H1 (cell line): ENCODE results near the gene FRMD6. TPM values are rescaled to one million over a fixed set of nuclear protein-coding genes. Genes with fewer than 3 reads are reported as not detected.

ENCODE experiments used
- CTCF ChIA-PET: fragments of 300-600 bp; sonication (Branson Sonifier 250); formaldehyde crosslinking; loops from one replicate; lab custom pipeline; 2021; ENCODE audit not compliant: partially characterized antibody; lab: Charles Lee
- POLR2A ChIA-PET: fragments of 300-600 bp; sonication (Branson Sonifier 250); formaldehyde crosslinking; loops from one replicate; lab custom pipeline; 2021; ENCODE audit warnings: inconsistent platforms; ENCODE audit not compliant: partially characterized antibody; lab: Charles Lee
- DNase-seq, 2 experiments: peaks; one replicate each; pipeline versions ENCODE4 v3.0.0 to v3.0.0-alpha.2; 2010 to 2022; ENCODE audit warnings: low spot score in 2 of 2, low read depth in 1 of 2, mixed read lengths in 1 of 2
- FAIRE-seq: peaks from 2 replicates; lab custom pipeline; 2011; peaks lifted over from hg19 to GRCh38; lab: Jason Lieb, UNC
- H2AFZ ChIP-seq: 2 replicates; pipeline ENCODE4 v1.8.1; 2012; ENCODE audit warnings: low read length, inconsistent platforms
- H2AK5ac ChIP-seq: 2 replicates; pipeline ENCODE4 v1.6.1; 2013; ENCODE audit warnings: low read depth, low read length
- H2BK120ac ChIP-seq: replicated peaks from 2 replicates; pipeline ENCODE3; 2013; ENCODE audit warnings: low read depth, low read length, inconsistent platforms
- H2BK12ac ChIP-seq: 2 replicates; pipeline ENCODE4 v1.6.1; 2013; ENCODE audit warnings: low read depth, low read length
- H2BK15ac ChIP-seq: 2 replicates; pipeline ENCODE4 v1.6.1; 2013; ENCODE audit warnings: low read length
- H2BK20ac ChIP-seq: 2 replicates; pipeline ENCODE4 v1.6.1; 2013; ENCODE audit warnings: low read length
- H2BK5ac ChIP-seq: 2 replicates; pipeline ENCODE4 v1.6.1; 2013; ENCODE audit warnings: low read depth, low read length
- H3K14ac ChIP-seq: 2 replicates; pipeline ENCODE4 v1.6.1; 2013; ENCODE audit warnings: inconsistent platforms; ENCODE audit not compliant: insufficient read length
- H3K18ac ChIP-seq: 2 replicates; pipeline ENCODE4 v1.6.1; 2013; ENCODE audit warnings: low read length; ENCODE audit errors: extremely low read depth
- H3K23ac ChIP-seq: 2 replicates; pipeline ENCODE4 v1.6.1; 2013; ENCODE audit warnings: inconsistent platforms; ENCODE audit not compliant: insufficient read length
- H3K23me2 ChIP-seq: 2 replicates; pipeline ENCODE4 v1.6.1; 2013; ENCODE audit warnings: low read depth, low read length
- H3K27ac ChIP-seq: 2 replicates; pipeline ENCODE4 v1.6.1; 2011; ENCODE audit warnings: low read depth, low read length, inconsistent platforms
- H3K27me3 ChIP-seq, 4 experiments: replicated peaks in 1 of 4; 1 replicate in 1 of 4; 2 replicates in 3 of 4; pipeline versions ENCODE4 v1.6.1 to v1.8.1; 2011 to 2013; ENCODE audit warnings: low read length in 3 of 4, mild to moderate bottlenecking in 3 of 4, inconsistent platforms in 2 of 4, mixed read lengths in 2 of 4, moderate library complexity in 1 of 4; ENCODE audit not compliant: control insufficient read depth in 3 of 4, insufficient read depth in 3 of 4; ENCODE audit errors: extremely low read depth in 1 of 4
- H3K36me3 ChIP-seq, 4 experiments: 2 replicates each; pipeline versions ENCODE4 v1.6.1 to v1.8.1; 2011 to 2013; ENCODE audit warnings: mild to moderate bottlenecking in 4 of 4, low read length in 3 of 4, moderate library complexity in 2 of 4, control low read depth in 1 of 4, inconsistent platforms in 1 of 4; ENCODE audit not compliant: insufficient read depth in 4 of 4, control insufficient read depth in 2 of 4
- H3K4ac ChIP-seq: replicated peaks from 2 replicates; pipeline ENCODE3; 2013; ENCODE audit warnings: low read length, low read depth, mixed read lengths, inconsistent platforms; ENCODE audit not compliant: insufficient read length
- H3K4me1 ChIP-seq, 4 experiments: replicated peaks in 1 of 4; 1 replicate in 1 of 4; 2 replicates in 3 of 4; pipeline versions ENCODE4 v1.6.1 to v1.8.1; 2011 to 2013; ENCODE audit warnings: low read length in 3 of 4, inconsistent platforms in 2 of 4, mixed read lengths in 1 of 4; ENCODE audit not compliant: insufficient read depth in 4 of 4, control insufficient read depth in 3 of 4
- H3K4me2 ChIP-seq, 2 experiments: 2 replicates each; pipeline versions ENCODE4 v1.6.1 to v1.8.1; 2011 to 2013; ENCODE audit warnings: low read depth in 2 of 2, low read length in 2 of 2, control low read depth in 1 of 2, inconsistent platforms in 1 of 2, mild to moderate bottlenecking in 1 of 2; ENCODE audit not compliant: insufficient read depth in 1 of 2
- H3K4me3 ChIP-seq, 4 experiments: fragments of 200-600, 300-600 bp in 1 of 4; sonication (generic), shearing (Covaris generic), sonication (Bioruptor Twin) in 1 of 4; 2 replicates each; pipeline versions ENCODE4 v1.5.1 to v1.8.1; 2011 to 2016; ENCODE audit warnings: low read length in 4 of 4, low read depth in 3 of 4, control low read depth in 2 of 4, inconsistent platforms in 2 of 4, mild to moderate bottlenecking in 2 of 4, mixed read lengths in 1 of 4, moderate library complexity in 1 of 4; ENCODE audit not compliant: insufficient read depth in 2 of 4; ENCODE audit errors: extremely low read depth in 1 of 4
- H3K56ac ChIP-seq: replicated peaks from 2 replicates; pipeline ENCODE3; 2013; ENCODE audit warnings: low read depth, mild to moderate bottlenecking, mixed read lengths, low read length, inconsistent platforms; ENCODE audit not compliant: insufficient read length
- H3K79me1 ChIP-seq: 2 replicates; pipeline ENCODE4 v1.6.1; 2013; ENCODE audit warnings: low read depth, low read length, control low read depth
- H3K79me2 ChIP-seq, 2 experiments: 2 replicates each; pipeline versions ENCODE4 v1.6.1 to v1.8.1; 2012 to 2013; ENCODE audit warnings: low read length in 2 of 2, mild to moderate bottlenecking in 2 of 2, inconsistent platforms in 1 of 2; ENCODE audit not compliant: insufficient read depth in 2 of 2, control insufficient read depth in 1 of 2
- H3K9ac ChIP-seq, 4 experiments: replicated peaks in 1 of 4; 1 replicate in 1 of 4; 2 replicates in 3 of 4; pipeline versions ENCODE4 v1.6.1 to v1.8.1; 2011 to 2013; ENCODE audit warnings: low read depth in 3 of 4, low read length in 3 of 4, control low read depth in 2 of 4, mild to moderate bottlenecking in 2 of 4, moderate library complexity in 2 of 4, inconsistent platforms in 1 of 4; ENCODE audit errors: extremely low read depth in 1 of 4
- H3K9me3 ChIP-seq, 2 experiments: 2 replicates each; pipeline versions ENCODE4 v1.6.1 to v1.8.1; 2012 to 2013; ENCODE audit warnings: mild to moderate bottlenecking in 2 of 2, moderate library complexity in 2 of 2, control low read depth in 1 of 2, inconsistent platforms in 1 of 2, low read depth in 1 of 2, low read length in 1 of 2, mixed read lengths in 1 of 2; ENCODE audit not compliant: insufficient read depth in 2 of 2
- H4K20me1 ChIP-seq, 2 experiments: replicated peaks in 1 of 2; 2 replicates each; pipeline versions ENCODE3 to v1.8.1; 2011 to 2013; ENCODE audit warnings: inconsistent platforms in 2 of 2, low read length in 2 of 2, mild to moderate bottlenecking in 1 of 2; ENCODE audit not compliant: insufficient read depth in 2 of 2, control insufficient read depth in 1 of 2
- H4K5ac ChIP-seq: 2 replicates; pipeline ENCODE4 v1.6.1; 2013; ENCODE audit warnings: low read length, low read depth, mixed read lengths, inconsistent platforms; ENCODE audit not compliant: insufficient read length
- H4K8ac ChIP-seq: 2 replicates; pipeline ENCODE4 v1.8.0; 2013; ENCODE audit warnings: mild to moderate bottlenecking, moderate library complexity, low read length, inconsistent platforms; ENCODE audit not compliant: insufficient read depth; ENCODE audit errors: extremely low read depth
- H4K91ac ChIP-seq: replicated peaks from 2 replicates; pipeline ENCODE3; 2013; ENCODE audit warnings: low read length, mixed read lengths, inconsistent platforms; ENCODE audit not compliant: insufficient read length
- BRCA1 ChIP-seq: IDR thresholded peaks from 2 replicates; pipeline ENCODE4 v1.6.1; 2012; ENCODE audit warnings: low read depth, low read length, improper control_type of control experiment
- CREB1 ChIP-seq: IDR thresholded peaks from 2 replicates; pipeline ENCODE4 v1.6.1; 2012; ENCODE audit warnings: inconsistent platforms
- E2F6 ChIP-seq: IDR thresholded peaks from 2 replicates; pipeline ENCODE4 v1.6.1; 2012; ENCODE audit warnings: inconsistent platforms
- EGR1 ChIP-seq: IDR thresholded peaks from 2 replicates; pipeline ENCODE4 v1.6.1; 2011; ENCODE audit warnings: low read depth, low read length, borderline replicate concordance
- NANOG ChIP-seq: IDR thresholded peaks from 2 replicates; pipeline ENCODE4 v1.6.1; 2011; ENCODE audit warnings: low read length, low read depth, mild to moderate bottlenecking, inconsistent platforms; ENCODE audit not compliant: insufficient read depth, poor library complexity, severe bottlenecking
- RAD21 ChIP-seq, 2 experiments: IDR thresholded peaks in 1 of 2; conservative IDR thresholded peaks in 1 of 2; 2 replicates each; pipeline ENCODE4 v1.6.1; 2011; ENCODE audit warnings: low read depth in 2 of 2, low read length in 2 of 2, improper control_type of control experiment in 1 of 2, inconsistent platforms in 1 of 2, mild to moderate bottlenecking in 1 of 2, moderate library complexity in 1 of 2
- RNF2 ChIP-seq: fragments of 200-900, 300-1000 bp; sonication (generic); IDR thresholded peaks from 2 replicates; pipeline ENCODE4 v1.7.1; 2016; ENCODE audit warnings: borderline replicate concordance, low read depth, mild to moderate bottlenecking, antibody characterized with exemption, low read length; ENCODE audit not compliant: poor library complexity, severe bottlenecking; ENCODE audit errors: missing control alignments
- SIRT6 ChIP-seq: IDR thresholded peaks from one replicate; pipeline ENCODE4 v1.7.1; 2012; ENCODE audit warnings: low read length, inconsistent platforms
- SP2 ChIP-seq: IDR thresholded peaks from 2 replicates; pipeline ENCODE4 v1.6.1; 2012; ENCODE audit warnings: mild to moderate bottlenecking, low read length, inconsistent platforms
- SRF ChIP-seq: IDR thresholded peaks from 2 replicates; pipeline ENCODE4 v1.6.1; 2011; ENCODE audit warnings: mild to moderate bottlenecking, low read depth, low read length, moderate library complexity
- SUZ12 ChIP-seq: fragments of 200-600 bp; sonication (generic); IDR thresholded peaks from 2 replicates; pipeline ENCODE4 v1.6.1; 2012; ENCODE audit warnings: mild to moderate bottlenecking, inconsistent platforms, low read length, moderate library complexity, mixed read lengths
- TAF7 ChIP-seq: optimal IDR thresholded peaks from 2 replicates; pipeline ENCODE3; 2011; ENCODE audit warnings: low read depth, mild to moderate bottlenecking, inconsistent platforms, low read length, moderate library complexity, borderline replicate concordance
- TBP ChIP-seq: IDR thresholded peaks from 2 replicates; pipeline ENCODE4 v1.6.1; 2011; ENCODE audit warnings: low read depth, low read length, improper control_type of control experiment
- YY1 ChIP-seq: IDR thresholded peaks from 2 replicates; pipeline ENCODE4 v1.6.1; 2011; ENCODE audit warnings: low read depth, mild to moderate bottlenecking, low read length
- WGBS, 2 experiments: shearing (Covaris generic) in 1 of 2; methylation state at CpG; one replicate each; pipeline versions ENCODE4 v1.1.6 to v1.1.7; 2013 to 2015; ENCODE audit warnings: low lambda C conversion rate in 2 of 2, mixed read lengths in 2 of 2, inconsistent platforms in 1 of 2, low coverage in 1 of 2, missing lambda C conversion rate in 1 of 2; ENCODE audit not compliant: insufficient replicate concordance in 2 of 2, insufficient coverage in 1 of 2, insufficient read length in 1 of 2; ENCODE audit errors: extremely low coverage in 1 of 2, missing lambda C conversion rate in 1 of 2; 5-methylcytosine and 5-hydroxymethylcytosine counted together
- polyA plus RNA-seq, 7 experiments: library from polyadenylated mRNA; depleted of rRNA in 3 of 7; stranded (reverse) in 5 of 7; unstranded in 2 of 7; fragments of >200 nt in 5 of 7; fragments of 200-250 nt in 2 of 7; gene quantifications; 1 replicate in 5 of 7; 2 replicates in 1 of 7; 4 replicates in 1 of 7; pipeline versions ENCODE4 v1.2.1 to v1.2.3, GENCODE V29; 2011 to 2013; ENCODE audit warnings: missing spikeins in 2 of 7, mixed read lengths in 2 of 7
- total RNA-seq: library from RNA; stranded (reverse); fragmentation: NEBNext Ultra II Directional; extraction: Animal tissue kit (Norgen Biotek cat#: 25700); gene quantifications from 2 replicates; pipeline ENCODE4 v1.2.1, GENCODE V29; 2021

Gene FRMD6
- total and polyA plus RNA-seq, 2 of the 8 experiments (the other 6 are each of a cell fraction or from before 2014, with no cell fraction given): 5.4 to 23.7 TPM

GRCh38 chr14:51628238-51628637 is 23.5 kb upstream of the FRMD6 start:
- H3K36me3 ChIP-seq: no peaks in the 10 kb centered on the region
- no peak overlapping the region for H2BK5ac ChIP-seq
- no peaks in the 10 kb centered on the region for H3K9me3 ChIP-seq
- H3K23ac ChIP-seq: no peak overlapping the region
- H2BK12ac ChIP-seq: no peak overlapping the region
- no peak overlapping the region for H3K27ac ChIP-seq
- H2BK15ac ChIP-seq: no peak overlapping the region
- no peak overlapping the region for H3K4ac ChIP-seq
- H2BK20ac ChIP-seq: no peak overlapping the region
- no peak for FAIRE-seq
- no peak overlapping the region for H2AFZ ChIP-seq
- no peaks in the 10 kb centered on the region for H3K79me2 ChIP-seq
- H3K18ac ChIP-seq: no peak overlapping the region
- no peak overlapping the region for H2AK5ac ChIP-seq
- H4K91ac ChIP-seq: no peak overlapping the region
- no peak overlapping the region for H3K56ac ChIP-seq
- WGBS, 2 experiments: 62% methylated on average over 1 of the region's 1 CpG; no CpG with 5 or more reads in 1 of the 2 experiments
- DNase-seq: no peak
- H3K79me1 ChIP-seq: no peaks in the 10 kb centered on the region
- no peaks in the 10 kb centered on the region for H4K20me1 ChIP-seq
- H3K14ac ChIP-seq: no peak overlapping the region
- no peak overlapping the region for H3K4me2 ChIP-seq
- no peaks in the 10 kb centered on the region for H3K4me1 ChIP-seq
- H3K23me2 ChIP-seq: no peaks in the 10 kb centered on the region; the same call in 1 of the 2 replicates
- H4K8ac ChIP-seq: no peak overlapping the region
- ChIA-PET POLR2A (no interaction called here), CTCF (no interaction called here)
- no peak overlapping the region for H3K9ac ChIP-seq
- no peak overlapping the region for H2BK120ac ChIP-seq
- H4K5ac ChIP-seq: no peak overlapping the region
- H3K27me3 ChIP-seq: no peaks in the 10 kb centered on the region
- no peak overlapping the region for H3K4me3 ChIP-seq
- no peak for TF ChIP-seq TAF7
- no peak for TF ChIP-seq RNF2
- no peak for TF ChIP-seq SP2
- no peak for TF ChIP-seq YY1
- TF ChIP-seq CREB1: no peak
- no peak for TF ChIP-seq SUZ12
- no peak for TF ChIP-seq BRCA1
- TF ChIP-seq TBP: no peak
- TF ChIP-seq RAD21 (IDR thresholded peaks at IDR 0.05 in 1 of 2, conservative IDR thresholded peaks at IDR 0.05 in 1 of 2; ENCODE audit: low read depth in 2 of 2, low read length in 2 of 2): no peak
- no peak for TF ChIP-seq E2F6
- TF ChIP-seq EGR1: no peak
- no peak for TF ChIP-seq NANOG
- no peak for TF ChIP-seq SIRT6
- TF ChIP-seq SRF: no peak
